ENCODE results near the gene KANSL2.

GRCh38 chr12:48659863-48660262, 22.2 kb downstream of the KANSL2 start:
- TF ChIP-seq POLR2A (IDR thresholded peaks at IDR 0.05) (no peak), CTCF (IDR thresholded peaks at IDR 0.05) (no peak)

Measured in prostate gland (tissue), 2 donors.